Measurements from ENCODE around the gene MKNK1. TPM values are rescaled to one million over a fixed set of nuclear protein-coding genes. Genes with fewer than 3 reads are reported as not detected.

Gene MKNK1
- total and polyA plus RNA-seq, 2 of the 4 experiments (the other 2 are of a cell fraction), result 14.3 to 35.2 TPM

GRCh38 chr1:46517010-46517600 lies 87.0 kb downstream of the MKNK1 start:
- H4K20me1 ChIP-seq (ENCODE audit: insufficient read depth, low read length), result 0 out of 2 replicates have a peak, but pooled peaks cover 3% of the 10 kb centered on the region
- H3K4me1 ChIP-seq (ENCODE audit: control insufficient read depth, insufficient read depth, low read length), result peaks cover 12% of the 10 kb centered on the region
- no peak overlapping the region for H2BK120ac ChIP-seq (ENCODE audit: low read depth, low read length)
- peaks cover 3% of the 10 kb centered on the region for H3K9me1 ChIP-seq (ENCODE audit: insufficient read depth, low read length)
- no peak overlapping the region for H3K56ac ChIP-seq (ENCODE audit: extremely low read depth, insufficient read depth, low read length)
- no peaks in the 10 kb centered on the region for H3K9me3 ChIP-seq (ENCODE audit: control insufficient read depth, insufficient read depth, low read length)
- no peak overlapping the region for H3K27ac ChIP-seq (ENCODE audit: insufficient read depth, low read length)
- DNase-seq (no peak), ATAC-seq (ENCODE audit: low read depth) (no peak)
- no CpG with 5 or more reads among the region's 10 CpGs for WGBS, 2 experiments (ENCODE audit: extremely low coverage in 2 of 2, insufficient read length in 1 of 2)
- no peak overlapping the region for H2BK20ac ChIP-seq (ENCODE audit: low read depth, low read length)
- in situ Hi-C loops (cut with MboI; ENCODE audit: low sequenced_read_pairs) (no loop called here), dilution Hi-C loops (cut with HindIII; ENCODE audit: low sequenced_read_pairs, unreplicated experiment) (no loop called here), intact Hi-C loops (cut with micrococcal nuclease) (no loop called here)
- no peaks in the 10 kb centered on the region for H3K79me1 ChIP-seq (ENCODE audit: low read depth in 1 of 2, low read length in 2 of 2)
- TF ChIP-seq MAFK (IDR thresholded peaks at IDR 0.05; ENCODE audit: low read depth, low read length) (no peak), RCOR1 (IDR thresholded peaks at IDR 0.05; ENCODE audit: insufficient replicate concordance, low read length) (no peak), USF2 (IDR thresholded peaks at IDR 0.05; ENCODE audit: low read depth, low read length) (no peak), CTCF (conservative IDR thresholded peaks at IDR 0.05; ENCODE audit: low read depth, low read length) (no peak), CEBPB (IDR thresholded peaks at IDR 0.05; ENCODE audit: low read depth, low read length) (no peak), SMC3 (IDR thresholded peaks at IDR 0.05; ENCODE audit: low read depth, low read length) (no peak), RAD21 (IDR thresholded peaks at IDR 0.05; ENCODE audit: low read length) (no peak), ELK1 (IDR thresholded peaks at IDR 0.05; ENCODE audit: borderline replicate concordance, low read depth, low read length) (no peak), FOS (IDR thresholded peaks at IDR 0.05; ENCODE audit: low read depth, low read length) (no peak), NFE2L2 (IDR thresholded peaks at IDR 0.05; ENCODE audit: low read depth, low read length) (no peak), BHLHE40 (IDR thresholded peaks at IDR 0.05; ENCODE audit: low read depth, low read length) (no peak), MXI1 (IDR thresholded peaks at IDR 0.05; ENCODE audit: borderline replicate concordance, low read depth, low read length) (no peak), CHD1 (IDR thresholded peaks at IDR 0.05; ENCODE audit: low read depth, low read length) (no peak), RFX5 (IDR thresholded peaks at IDR 0.05; ENCODE audit: low read depth, low read length) (no peak), POLR2A (IDR thresholded peaks at IDR 0.05; ENCODE audit: low read depth, low read length) (no peak), MAZ (IDR thresholded peaks at IDR 0.05; ENCODE audit: borderline replicate concordance, low read depth, low read length) (no peak)
- H4K5ac ChIP-seq (ENCODE audit: low read depth, low read length), result no peak overlapping the region
- no peak overlapping the region for H3K4ac ChIP-seq (ENCODE audit: low read depth, low read length)
- no peak overlapping the region for H4K91ac ChIP-seq (ENCODE audit: insufficient read depth, low read depth, low read length)
- H4K8ac ChIP-seq (ENCODE audit: low read depth in 2 of 2, low read length in 2 of 2), result no peak overlapping the region
- no peak overlapping the region for H3K9ac ChIP-seq (ENCODE audit: low read depth, low read length)
- no peak overlapping the region for H3K14ac ChIP-seq (replicated peaks; ENCODE audit: low read depth, low read length)
- ChIA-PET CTCF (no interaction called here), POLR2A (ENCODE audit: unreplicated experiment) (no interaction called here)
- H3K4me2 ChIP-seq (ENCODE audit: low read depth, low read length), result no peak overlapping the region
- H2BK15ac ChIP-seq (ENCODE audit: low read depth, low read length), result no peak overlapping the region
- no peak overlapping the region for H3K18ac ChIP-seq (ENCODE audit: low read depth, low read length)
- H3K23ac ChIP-seq (ENCODE audit: low read depth, low read length), result no peak overlapping the region
- peak overlapping the region; percentile 28 for H2AK9ac ChIP-seq (replicated peaks; ENCODE audit: low read depth, low read length, poor library complexity)
- H3K27me3 ChIP-seq (ENCODE audit: control insufficient read depth, insufficient read depth, low read length), result peaks cover 55% of the 10 kb centered on the region
- H2BK5ac ChIP-seq (ENCODE audit: low read depth, low read length, poor library complexity, severe bottlenecking), result no peak overlapping the region
- no TSS peak for BruUV-seq (replicated peaks)
- H2AK5ac ChIP-seq (ENCODE audit: low read depth, low read length), result no peak overlapping the region
- H3K36me3 ChIP-seq (ENCODE audit: control insufficient read depth, insufficient read depth, low read length), result no peaks in the 10 kb centered on the region
- no peak overlapping the region for H3K4me3 ChIP-seq (ENCODE audit: insufficient read depth, low read depth, low read length)
- H2AFZ ChIP-seq (replicated peaks; ENCODE audit: low read length, poor library complexity), result no peak overlapping the region

Measured in IMR-90 (cell line).